GM23338 (cell line): Measurements from ENCODE around the gene PEPD. TPM values are rescaled to one million over a fixed set of nuclear protein-coding genes. Genes with fewer than 3 reads are reported as not detected.

ENCODE experiments used
- ATAC-seq: fragments of 200-7000 bp; cut with Tn5 transposase; 3 replicates; pipeline ENCODE4 v1.9.1; 2020
- DNase-seq: peaks from one replicate; pipeline ENCODE4 v3.0.0-alpha.2; 2015; ENCODE audit warnings: low spot score
- H2AFZ ChIP-seq: fragments of 200-600 bp; sonication (generic); 2 replicates; pipeline ENCODE4 v1.8.0; 2016; ENCODE audit warnings: antibody characterized with exemption, mild to moderate bottlenecking, moderate library complexity
- H3F3A ChIP-seq: fragments of 200-600 bp; sonication (generic); replicated peaks from 2 replicates; pipeline ENCODE4 v1.8.0; 2017; ENCODE audit warnings: antibody characterized with exemption, mixed run types, low read depth
- H3K27ac ChIP-seq: fragments of 200-600 bp; sonication (generic); 2 replicates; pipeline ENCODE4 v1.6.1; 2016; ENCODE audit warnings: low read depth
- H3K27me3 ChIP-seq: fragments of 200-600 bp; sonication (generic); 2 replicates; pipeline ENCODE4 v1.8.0; 2016; ENCODE audit warnings: mild to moderate bottlenecking, mixed run types, moderate library complexity; ENCODE audit not compliant: insufficient read depth
- H3K36me3 ChIP-seq: fragments of 200-600 bp; sonication (generic); 2 replicates; pipeline ENCODE4 v1.8.0; 2016; ENCODE audit warnings: mild to moderate bottlenecking; ENCODE audit not compliant: insufficient read depth
- H3K4me1 ChIP-seq: fragments of 200-600 bp; sonication (generic); 2 replicates; pipeline ENCODE4 v1.8.0; 2016; ENCODE audit warnings: mild to moderate bottlenecking, moderate library complexity; ENCODE audit not compliant: insufficient read depth
- H3K4me2 ChIP-seq: fragments of 200-600 bp; sonication (generic); 2 replicates; pipeline ENCODE4 v1.7.1; 2017; ENCODE audit warnings: mixed run types
- H3K4me3 ChIP-seq: fragments of 200-600 bp; sonication (generic); 2 replicates; pipeline ENCODE4 v1.6.1; 2016; ENCODE audit warnings: mixed run types
- H3K79me2 ChIP-seq: fragments of 200-600 bp; sonication (generic); replicated peaks from 2 replicates; pipeline ENCODE4 v1.8.0; 2017; ENCODE audit warnings: mild to moderate bottlenecking; ENCODE audit not compliant: insufficient read depth
- H3K9me2 ChIP-seq: fragments of 200-600 bp; sonication (generic); 2 replicates; pipeline ENCODE4 v1.8.0; 2017; ENCODE audit not compliant: insufficient read depth
- H4K20me1 ChIP-seq: fragments of 200-600 bp; sonication (generic); replicated peaks from 2 replicates; pipeline ENCODE4 v1.8.0; 2017; ENCODE audit warnings: mild to moderate bottlenecking; ENCODE audit not compliant: insufficient read depth
- H3K27ac Mint-ChIP-seq: 2 replicates; pipeline ENCODE4 v1.8.0; 2020; ENCODE audit warnings: inconsistent platforms, mild to moderate bottlenecking, moderate library complexity, mixed read lengths
- H3K27me3 Mint-ChIP-seq: 3 replicates; pipeline ENCODE4 v1.8.0; 2022; ENCODE audit warnings: low read depth, mild to moderate bottlenecking, moderate library complexity, mixed read lengths, inconsistent platforms; ENCODE audit not compliant: insufficient read depth, poor library complexity
- H3K36me3 Mint-ChIP-seq: 3 replicates; pipeline ENCODE4 v1.8.0; 2021; ENCODE audit warnings: low read depth, mild to moderate bottlenecking, inconsistent platforms, moderate library complexity, mixed read lengths
- H3K4me1 Mint-ChIP-seq: 3 replicates; pipeline ENCODE4 v1.8.0; 2020; ENCODE audit warnings: mild to moderate bottlenecking, inconsistent platforms, mixed read lengths
- H3K4me3 Mint-ChIP-seq: 3 replicates; pipeline ENCODE4 v1.8.0; 2021; ENCODE audit warnings: moderate library complexity, mild to moderate bottlenecking, inconsistent platforms, mixed read lengths
- H3K9me3 Mint-ChIP-seq: 3 replicates; pipeline ENCODE4 v1.8.0; 2020; ENCODE audit warnings: moderate library complexity, mild to moderate bottlenecking, inconsistent platforms, mixed read lengths
- CREB1 ChIP-seq: fragments of 250-450 bp; sonication (Bioruptor Pico); IDR thresholded peaks from 2 replicates; pipeline ENCODE4 v1.5.0; 2020; ENCODE audit warnings: low read depth, mild to moderate bottlenecking, moderate library complexity
- CTCF ChIP-seq, 2 experiments: fragments of 200-600 bp in 1 of 2; sonication (generic) in 1 of 2; conservative IDR thresholded peaks; 2 replicates each; pipeline versions ENCODE4 v1.5.1 to v1.6.1; 2016 to 2017; ENCODE audit warnings: antibody characterized with exemption in 2 of 2, low read depth in 2 of 2, mild to moderate bottlenecking in 2 of 2, moderate library complexity in 1 of 2
- EZH2 ChIP-seq: fragments of 200-600 bp; sonication (generic); IDR thresholded peaks from one replicate; pipeline ENCODE4 v1.8.0; 2017; ENCODE audit warnings: antibody characterized with exemption, mild to moderate bottlenecking, low read depth; ENCODE audit not compliant: unreplicated experiment
- EZH2phosphoT487 ChIP-seq: fragments of 200-600 bp; sonication (generic); IDR thresholded peaks from one replicate; pipeline ENCODE4 v1.8.1; 2018; ENCODE audit warnings: antibody characterized with exemption; ENCODE audit not compliant: unreplicated experiment
- NANOG ChIP-seq: IDR thresholded peaks from 2 replicates; pipeline ENCODE4 v1.6.1; 2016; ENCODE audit warnings: antibody characterized with exemption, borderline replicate concordance
- POLR2AphosphoS5 ChIP-seq: IDR thresholded peaks from 2 replicates; pipeline ENCODE4 v1.6.1; 2016; ENCODE audit warnings: antibody characterized with exemption, low read depth
- REST ChIP-seq: IDR thresholded peaks from one replicate; pipeline ENCODE4 v1.6.1; 2018; ENCODE audit warnings: antibody characterized with exemption; ENCODE audit not compliant: unreplicated experiment
- STAT1 ChIP-seq: IDR thresholded peaks from one replicate; pipeline ENCODE4 v1.6.1; 2016; ENCODE audit warnings: antibody characterized with exemption; ENCODE audit not compliant: unreplicated experiment
- ZNF114 ChIP-seq: fragments of 250-450 bp; sonication (Bioruptor Pico); IDR thresholded peaks from 2 replicates; pipeline ENCODE4 v1.5.0; 2020; ENCODE audit warnings: mild to moderate bottlenecking, moderate library complexity
- ZNF462 ChIP-seq: fragments of 250-450 bp; sonication (Bioruptor Pico); IDR thresholded peaks from 2 replicates; pipeline ENCODE4 v1.5.0; 2020; ENCODE audit warnings: mild to moderate bottlenecking, moderate library complexity
- polyA plus RNA-seq: library from polyadenylated mRNA; unstranded; fragments of >200 nt; fragmentation: Nextera tagmentation; extraction: Ambion mirVana; gene quantifications from 2 replicates; pipeline ENCODE4 v1.2.1, GENCODE V29; 2016
- total RNA-seq: library from RNA; depleted of rRNA; stranded (reverse); fragments of >200 nt; shearing (Covaris generic); gene quantifications from 2 replicates; pipeline ENCODE4 v1.2.3, GENCODE V29; 2014

The PEPD gene
- total and polyA plus RNA-seq, 2 experiments from 2014 or later: 81.7 to 89.2 TPM

GRCh38 chr19:33522371-33522662 lies 726 bp upstream of the PEPD start:
- Histone ChIP-seq H4K20me1 (no peaks in the 10 kb centered on the region; the same call in 1 of the 2 replicates), H3K4me1 (0 out of 2 replicates have a peak, but pooled peaks cover 18% of the 10 kb centered on the region), H3K4me3 (peak overlapping the region; percentile 90), H3K27ac (peak overlapping the region; percentile 46; the same call in 1 of the 2 replicates), H3K4me2 (peak overlapping the region; percentile 74), H3K36me3 (no peaks in the 10 kb centered on the region), H3K9me2 (no peaks in the 10 kb centered on the region), H3K27me3 (no peaks in the 10 kb centered on the region), H2AFZ (peak overlapping the region; percentile 76; the same call in 1 of the 2 replicates), H3K79me2 (peaks cover 38% of the 10 kb centered on the region), H3F3A (no peaks in the 10 kb centered on the region)
- peaks cover 36% of the 10 kb centered on the region for H3K4me1 Mint-ChIP-seq
- no peak overlapping the region; the same call in 1 of the 2 replicates for H3K27ac Mint-ChIP-seq
- H3K27me3 Mint-ChIP-seq: peaks cover 18% of the 10 kb centered on the region
- peak overlapping the region; percentile 82 for H3K4me3 Mint-ChIP-seq
- no peak for DNase-seq
- no peaks in the 10 kb centered on the region for H3K9me3 Mint-ChIP-seq
- TF ChIP-seq EZH2 (no peak), ZNF462 (no peak)
- no peak for ATAC-seq
- no peaks in the 10 kb centered on the region for H3K36me3 Mint-ChIP-seq

GRCh38 chr19:33520844-33521479 lies 629 bp downstream of the PEPD start:
- Mint-ChIP-seq H3K27ac (no peak overlapping the region), H3K36me3 (no peaks in the 10 kb centered on the region), H3K4me3 (peak overlapping the region; percentile 82), H3K9me3 (no peaks in the 10 kb centered on the region), H3K4me1 (peaks cover 45% of the 10 kb centered on the region), H3K27me3 (peaks cover 23% of the 10 kb centered on the region)
- no peaks in the 10 kb centered on the region for H3K36me3 ChIP-seq
- 0 out of 2 replicates have a peak, but pooled peaks cover 18% of the 10 kb centered on the region for H3K4me1 ChIP-seq
- no peak overlapping the region for H2AFZ ChIP-seq
- H3K27me3 ChIP-seq: no peaks in the 10 kb centered on the region
- ATAC-seq (no peak; the same call in 2 of the 3 replicates), DNase-seq (peak; percentile 19)
- H3K4me2 ChIP-seq: peak overlapping the region; percentile 99
- peaks cover 52% of the 10 kb centered on the region for H3K79me2 ChIP-seq
- H3K4me3 ChIP-seq: peak overlapping the region; percentile 90
- H4K20me1 ChIP-seq: no peaks in the 10 kb centered on the region; the same call in 1 of the 2 replicates
- H3F3A ChIP-seq: no peaks in the 10 kb centered on the region
- H3K9me2 ChIP-seq: no peaks in the 10 kb centered on the region
- H3K27ac ChIP-seq: no peak overlapping the region
- TF ChIP-seq STAT1 (no peak), CREB1 (no peak), NANOG (no peak), POLR2AphosphoS5 (no peak), EZH2phosphoT487 (no peak), CTCF (conservative IDR thresholded peaks at IDR 0.05; ENCODE audit: low read depth in 2 of 2) (no peak), EZH2 (no peak), ZNF114 (CRISPR knock-in tag) (no peak), REST (no peak)
